Body of pancreas (tissue), 4 donors: Measurements from ENCODE around the gene DFFA.

ENCODE experiments used
- POLR2A ChIP-seq, 3 donors: fragments of 450-650 bp; IDR thresholded peaks; one replicate each; pipeline ENCODE4 v1.6.1; 2016; ENCODE audit warnings: antibody characterized with exemption in 3 of 3, mild to moderate bottlenecking in 2 of 3
- TF ChIP-seq, protein P1 (sequence below), 7 experiments: fragments of 450-650 bp in 4 of 7; fragments of 200-600 bp in 3 of 7; sonication (generic) in 3 of 7; IDR thresholded peaks; one replicate each; pipeline ENCODE4 v1.5.1; 2016 to 2019; ENCODE audit warnings: antibody characterized with exemption in 7 of 7

DNA sequence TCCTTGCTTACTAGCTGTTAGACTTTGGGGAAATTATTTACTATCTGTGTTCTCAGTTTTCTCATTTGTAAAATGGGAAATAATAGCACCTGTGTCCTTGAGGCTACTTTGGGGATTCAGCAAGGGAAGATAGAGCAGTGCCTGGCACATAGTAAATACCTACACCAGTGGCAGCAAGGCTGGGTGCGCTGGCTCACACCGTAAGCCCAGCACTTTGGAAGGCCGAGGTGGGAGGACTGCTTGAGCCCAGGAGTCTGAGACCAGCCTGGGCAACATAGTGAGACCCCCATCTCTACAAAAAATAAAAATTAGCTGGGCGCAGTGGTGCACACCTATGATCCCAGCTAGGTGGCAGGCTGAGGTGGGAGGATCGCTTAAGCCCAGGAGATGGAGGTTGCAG, 50.7 kb downstream of the DFFA start:
- TF ChIP-seq, protein P1, sequence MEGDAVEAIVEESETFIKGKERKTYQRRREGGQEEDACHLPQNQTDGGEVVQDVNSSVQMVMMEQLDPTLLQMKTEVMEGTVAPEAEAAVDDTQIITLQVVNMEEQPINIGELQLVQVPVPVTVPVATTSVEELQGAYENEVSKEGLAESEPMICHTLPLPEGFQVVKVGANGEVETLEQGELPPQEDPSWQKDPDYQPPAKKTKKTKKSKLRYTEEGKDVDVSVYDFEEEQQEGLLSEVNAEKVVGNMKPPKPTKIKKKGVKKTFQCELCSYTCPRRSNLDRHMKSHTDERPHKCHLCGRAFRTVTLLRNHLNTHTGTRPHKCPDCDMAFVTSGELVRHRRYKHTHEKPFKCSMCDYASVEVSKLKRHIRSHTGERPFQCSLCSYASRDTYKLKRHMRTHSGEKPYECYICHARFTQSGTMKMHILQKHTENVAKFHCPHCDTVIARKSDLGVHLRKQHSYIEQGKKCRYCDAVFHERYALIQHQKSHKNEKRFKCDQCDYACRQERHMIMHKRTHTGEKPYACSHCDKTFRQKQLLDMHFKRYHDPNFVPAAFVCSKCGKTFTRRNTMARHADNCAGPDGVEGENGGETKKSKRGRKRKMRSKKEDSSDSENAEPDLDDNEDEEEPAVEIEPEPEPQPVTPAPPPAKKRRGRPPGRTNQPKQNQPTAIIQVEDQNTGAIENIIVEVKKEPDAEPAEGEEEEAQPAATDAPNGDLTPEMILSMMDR (IDR thresholded peaks at IDR 0.05) = no peak
- TF ChIP-seq POLR2A (IDR thresholded peaks at IDR 0.05) = no peak
